IMR-90 (cell line): Measurements from ENCODE around the gene CDH26.

Experiments used
- CEBPB ChIP-seq: IDR thresholded peaks from 2 replicates; pipeline ENCODE4 v1.6.1; 2012; ENCODE audit warnings: low read depth, low read length, improper control_type of control experiment
- MXI1 ChIP-seq: IDR thresholded peaks from 2 replicates; pipeline ENCODE4 v1.6.1; 2012; ENCODE audit warnings: low read depth, mild to moderate bottlenecking, low read length, moderate library complexity, borderline replicate concordance
- NFE2L2 ChIP-seq: fragments of 150-350 bp; IDR thresholded peaks from 2 replicates; pipeline ENCODE4 v1.6.1; 2016; ENCODE audit warnings: low read depth, mild to moderate bottlenecking, low read length
- POLR2A ChIP-seq: IDR thresholded peaks from 2 replicates; pipeline ENCODE4 v1.6.1; 2012; ENCODE audit warnings: mild to moderate bottlenecking, low read depth, low read length
- RAD21 ChIP-seq: IDR thresholded peaks from 2 replicates; pipeline ENCODE4 v1.6.1; 2012; ENCODE audit warnings: low read length, improper control_type of control experiment
- RCOR1 ChIP-seq: IDR thresholded peaks from 2 replicates; pipeline ENCODE4 v1.6.1; 2012; ENCODE audit warnings: mild to moderate bottlenecking, low read length, improper control_type of control experiment; ENCODE audit not compliant: insufficient replicate concordance
- SMC3 ChIP-seq: fragments of 150-350 bp; IDR thresholded peaks from 2 replicates; pipeline ENCODE4 v1.6.1; 2016; ENCODE audit warnings: low read depth, mild to moderate bottlenecking, antibody characterized with exemption, low read length, moderate library complexity
- USF2 ChIP-seq: fragments of 150-350 bp; IDR thresholded peaks from 2 replicates; pipeline ENCODE4 v1.6.1; 2017; ENCODE audit warnings: mild to moderate bottlenecking, antibody characterized with exemption, low read length, low read depth
- TF ChIP-seq, protein P1 (sequence below): conservative IDR thresholded peaks from 2 replicates; pipeline ENCODE4 v1.5.1; 2012; ENCODE audit warnings: mild to moderate bottlenecking, low read depth, low read length, improper control_type of control experiment

GRCh38 chr20:60063739-60064380 lies 105.6 kb downstream of the CDH26 start:
- TF ChIP-seq, protein P1, sequence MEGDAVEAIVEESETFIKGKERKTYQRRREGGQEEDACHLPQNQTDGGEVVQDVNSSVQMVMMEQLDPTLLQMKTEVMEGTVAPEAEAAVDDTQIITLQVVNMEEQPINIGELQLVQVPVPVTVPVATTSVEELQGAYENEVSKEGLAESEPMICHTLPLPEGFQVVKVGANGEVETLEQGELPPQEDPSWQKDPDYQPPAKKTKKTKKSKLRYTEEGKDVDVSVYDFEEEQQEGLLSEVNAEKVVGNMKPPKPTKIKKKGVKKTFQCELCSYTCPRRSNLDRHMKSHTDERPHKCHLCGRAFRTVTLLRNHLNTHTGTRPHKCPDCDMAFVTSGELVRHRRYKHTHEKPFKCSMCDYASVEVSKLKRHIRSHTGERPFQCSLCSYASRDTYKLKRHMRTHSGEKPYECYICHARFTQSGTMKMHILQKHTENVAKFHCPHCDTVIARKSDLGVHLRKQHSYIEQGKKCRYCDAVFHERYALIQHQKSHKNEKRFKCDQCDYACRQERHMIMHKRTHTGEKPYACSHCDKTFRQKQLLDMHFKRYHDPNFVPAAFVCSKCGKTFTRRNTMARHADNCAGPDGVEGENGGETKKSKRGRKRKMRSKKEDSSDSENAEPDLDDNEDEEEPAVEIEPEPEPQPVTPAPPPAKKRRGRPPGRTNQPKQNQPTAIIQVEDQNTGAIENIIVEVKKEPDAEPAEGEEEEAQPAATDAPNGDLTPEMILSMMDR, result no peak
- TF ChIP-seq CEBPB, result no peak
- no peak for TF ChIP-seq USF2
- no peak for TF ChIP-seq POLR2A
- TF ChIP-seq SMC3, result no peak
- no peak for TF ChIP-seq RAD21
- TF ChIP-seq NFE2L2, result no peak
- TF ChIP-seq MXI1, result no peak
- no peak for TF ChIP-seq RCOR1
